CD4-positive, alpha-beta memory T cell (primary cell): ENCODE measurements around the gene MRPS31. TPM values are rescaled to one million over a fixed set of nuclear protein-coding genes. Genes with fewer than 3 reads are reported as not detected.

Source experiments
- CTCF ChIA-PET: fragments of 350-600 bp; sonication (Branson Sonifier 250); formaldehyde crosslinking; loops from one replicate; lab custom pipeline; 2021; ENCODE audit warnings: inconsistent platforms; ENCODE audit not compliant: partially characterized antibody; lab: Charles Lee
- POLR2A ChIA-PET: fragments of 350-600 bp; sonication (Branson Sonifier 250); formaldehyde crosslinking; loops from one replicate; lab custom pipeline; 2021; ENCODE audit not compliant: partially characterized antibody; lab: Charles Lee
- DNase-seq, 5 donors: peaks; one replicate each; pipeline versions ENCODE4 v3.0.0 to v3.0.0-alpha.2; 2020 to 2022; ENCODE audit warnings: mixed read lengths in 1 of 5
- H3K27ac ChIP-seq: one replicate; pipeline ENCODE4 v1.7.0; 2013; ENCODE audit warnings: low read depth, low read length
- H3K27me3 ChIP-seq: 2 replicates; pipeline ENCODE4 v1.7.0; 2013; ENCODE audit warnings: mild to moderate bottlenecking, low read length, moderate library complexity; ENCODE audit not compliant: insufficient read depth
- H3K36me3 ChIP-seq: 2 replicates; pipeline ENCODE4 v1.7.0; 2013; ENCODE audit warnings: mild to moderate bottlenecking, low read length, moderate library complexity; ENCODE audit not compliant: insufficient read depth
- H3K4me1 ChIP-seq: 2 replicates; pipeline ENCODE4 v1.7.0; 2013; ENCODE audit warnings: mild to moderate bottlenecking, low read length, moderate library complexity; ENCODE audit not compliant: insufficient read depth
- H3K4me3 ChIP-seq, 2 donors: one replicate each; pipeline ENCODE4 v1.7.0; 2013; ENCODE audit warnings: low read length in 2 of 2, mild to moderate bottlenecking in 1 of 2
- H3K9me3 ChIP-seq, 2 donors: one replicate each; pipeline ENCODE4 v1.7.0; 2013; ENCODE audit warnings: low read length in 2 of 2, control low read depth in 1 of 2; ENCODE audit not compliant: control insufficient read depth in 1 of 2
- H3K27ac Mint-ChIP-seq, 7 donors: one replicate each; pipeline ENCODE4 v1.8.0; 2020 to 2021; ENCODE audit warnings: mixed read lengths in 7 of 7, mild to moderate bottlenecking in 6 of 7, inconsistent platforms in 3 of 7, moderate library complexity in 3 of 7
- H3K27me3 Mint-ChIP-seq, 2 donors: one replicate each; pipeline ENCODE4 v1.8.0; 2020 to 2021; ENCODE audit warnings: mixed read lengths in 2 of 2
- H3K36me3 Mint-ChIP-seq, 2 donors: one replicate each; pipeline ENCODE4 v1.8.0; 2020 to 2021; ENCODE audit warnings: mixed read lengths in 2 of 2, inconsistent platforms in 1 of 2, mild to moderate bottlenecking in 1 of 2
- H3K4me1 Mint-ChIP-seq, 4 donors: one replicate each; pipeline ENCODE4 v1.8.0; 2020 to 2021; ENCODE audit warnings: mixed read lengths in 4 of 4, mild to moderate bottlenecking in 1 of 4
- H3K4me3 Mint-ChIP-seq, 8 donors: one replicate each; pipeline ENCODE4 v1.8.0; 2020 to 2021; ENCODE audit warnings: mixed read lengths in 8 of 8, mild to moderate bottlenecking in 7 of 8, moderate library complexity in 6 of 8, inconsistent platforms in 3 of 8
- H3K9me3 Mint-ChIP-seq, 8 donors: one replicate each; pipeline ENCODE4 v1.8.0; 2020 to 2021; ENCODE audit warnings: mixed read lengths in 8 of 8, mild to moderate bottlenecking in 5 of 8, inconsistent platforms in 3 of 8, moderate library complexity in 1 of 8
- intact Hi-C: fragments of 100-400 bp; cut with micrococcal nuclease; formaldehyde crosslinking; loops from one replicate; pipeline ENCODE4 v1.15.1; 2023
- polyA plus RNA-seq, 2 donors: library from polyadenylated mRNA; unstranded; fragments of 300-500 nt; fragmentation: Illumina TruSeq; gene quantifications; one replicate each; pipeline ENCODE4 v1.2.3, GENCODE V29; 2021
- total RNA-seq, 2 experiments: library from RNA; stranded (reverse); gene quantifications; one replicate each; pipeline ENCODE4 v1.2.3, GENCODE V29; 2021

The MRPS31 gene
- total and polyA plus RNA-seq, 4 experiments from 2014 or later = 37.7 to 58.5 (median 43.8) TPM

GRCh38 chr13:40781717-40782116 lies 10.7 kb upstream of the MRPS31 start:
- H3K27ac Mint-ChIP-seq = peak overlapping the region in 2 of 7 donors; percentile 28 to 30
- intact Hi-C loops = no loop called here

GRCh38 chr13:40780822-40781401 lies 9.9 kb upstream of the MRPS31 start:
- intact Hi-C loops = no loop called here
- Mint-ChIP-seq H3K4me1 (peaks cover 16 to 28% (median 18%) of the 10 kb centered on the region in 4 donors), H3K27me3 (no peaks in the 10 kb centered on the region), H3K36me3 (no peaks in the 10 kb centered on the region), H3K9me3 (no peaks in the 10 kb centered on the region), H3K27ac (peak overlapping the region in 3 of 7 donors; percentile 4 to 82 (median 70)), H3K4me3 (no peak overlapping the region)
- H3K9me3 ChIP-seq = no peaks in the 10 kb centered on the region
- H3K4me1 ChIP-seq = peaks cover 21% of the 10 kb centered on the region
- H3K27ac ChIP-seq = no peak overlapping the region
- H3K36me3 ChIP-seq = no peaks in the 10 kb centered on the region
- no peaks in the 10 kb centered on the region for H3K27me3 ChIP-seq
- POLR2A ChIA-PET = interaction anchor here (3.8 kb wide), 1 partner anchor 8 kb away, joined by 34 read pairs; the partner anchor contains the start of gene SLC25A15
- no peak for DNase-seq
- no peak overlapping the region for H3K4me3 ChIP-seq
- CTCF ChIA-PET = interaction anchor here (1.2 to 4.0 kb wide), 4 partner anchors 8 to 836 kb away, joined by 3 to 40 read pairs (median 6); partner anchors contain the start of gene SLC25A15

More at GRCh38 chr13:40781717-40782116, 10.7 kb upstream of the MRPS31 start:
- DNase-seq = no peak
- H3K27ac ChIP-seq = no peak overlapping the region
- peaks cover 13 to 20% (median 15%) of the 10 kb centered on the region in 4 donors for H3K4me1 Mint-ChIP-seq
- POLR2A ChIA-PET = no interaction called here
- CTCF ChIA-PET = interaction anchor here (0.9 to 1.2 kb wide), 2 partner anchors 16 to 1098 kb away, joined by 3 read pairs; no protein-coding TSS in a partner anchor
- no peak overlapping the region for H3K4me3 ChIP-seq
- H3K27me3 Mint-ChIP-seq = no peaks in the 10 kb centered on the region
- H3K27me3 ChIP-seq = no peaks in the 10 kb centered on the region
- no peaks in the 10 kb centered on the region for H3K9me3 Mint-ChIP-seq
- no peaks in the 10 kb centered on the region for H3K36me3 ChIP-seq
- peaks cover 13% of the 10 kb centered on the region for H3K4me1 ChIP-seq
- no peak overlapping the region for H3K4me3 Mint-ChIP-seq
- H3K9me3 ChIP-seq = no peaks in the 10 kb centered on the region
- no peaks in the 10 kb centered on the region for H3K36me3 Mint-ChIP-seq

- Histone ChIP-seq H3K27ac (no peak overlapping the region), H3K4me3 (no peak overlapping the region), H3K4me1 (peaks cover 30% of the 10 kb centered on the region), H3K36me3 (no peaks in the 10 kb centered on the region), H3K9me3 (no peaks in the 10 kb centered on the region), H3K27me3 (no peaks in the 10 kb centered on the region)
- Mint-ChIP-seq H3K4me3 (no peak overlapping the region), H3K9me3 (no peaks in the 10 kb centered on the region), H3K27me3 (no peaks in the 10 kb centered on the region), H3K4me1 (peaks cover 19 to 34% (median 22%) of the 10 kb centered on the region in 4 donors), H3K36me3 (no peaks in the 10 kb centered on the region), H3K27ac (peak overlapping the region in 3 of 7 donors; percentile 8 to 36 (median 27))
- intact Hi-C loops = loop anchor here (5.0 to 10.0 kb wide), 5 partner anchors 98 to 1745 kb away; partner anchors contain the start of genes KBTBD6, NHLRC3 and PROSER1
- CTCF ChIA-PET = interaction anchor here (0.6 to 4.0 kb wide), 6 partner anchors 9 to 995 kb away, joined by 3 to 40 read pairs (median 4); partner anchors contain the start of gene SLC25A15
- no peak for DNase-seq
- POLR2A ChIA-PET = interaction anchor here (3.8 kb wide), 1 partner anchor 9 kb away, joined by 34 read pairs; the partner anchor contains the start of gene SLC25A15
Measured at GRCh38 chr13:40779796-40780285, 8.9 kb upstream of the MRPS31 start.

- H3K4me3 Mint-ChIP-seq = peak overlapping the region in 1 of 8 donors; percentile 43
- no peak for DNase-seq
- H3K27ac ChIP-seq = no peak overlapping the region
- H3K27me3 ChIP-seq = no peaks in the 10 kb centered on the region
- ChIA-PET CTCF (interaction anchor here (0.7 to 4.5 kb wide), 9 partner anchors 10 to 1096 kb away, joined by 3 to 40 read pairs (median 9); partner anchors contain the start of gene SLC25A15), POLR2A (interaction anchor here (0.6 to 3.8 kb wide), 2 partner anchors 10 to 60 kb away, joined by 9 to 34 read pairs; partner anchors contain the start of gene SLC25A15)
- H3K27me3 Mint-ChIP-seq = no peaks in the 10 kb centered on the region
- no peaks in the 10 kb centered on the region for H3K36me3 Mint-ChIP-seq
- no peaks in the 10 kb centered on the region for H3K9me3 Mint-ChIP-seq
- H3K27ac Mint-ChIP-seq = peak overlapping the region; percentile 69 to 99 (median 85)
- H3K4me1 Mint-ChIP-seq = peaks cover 19 to 34% (median 22%) of the 10 kb centered on the region in 4 donors
- intact Hi-C loops = loop anchor here (5.0 to 10.0 kb wide), 5 partner anchors 97 to 1744 kb away; partner anchors contain the start of genes KBTBD6, NHLRC3 and PROSER1
- H3K9me3 ChIP-seq = no peaks in the 10 kb centered on the region
- no peaks in the 10 kb centered on the region for H3K36me3 ChIP-seq
- peaks cover 30% of the 10 kb centered on the region for H3K4me1 ChIP-seq
- H3K4me3 ChIP-seq = no peak overlapping the region
Measured at GRCh38 chr13:40779049-40779448, 8.1 kb upstream of the MRPS31 start.

- no peaks in the 10 kb centered on the region for H3K27me3 ChIP-seq
- no peak overlapping the region for H3K4me3 ChIP-seq
- peaks cover 30% of the 10 kb centered on the region for H3K4me1 ChIP-seq
- peaks cover 19 to 34% (median 22%) of the 10 kb centered on the region in 4 donors for H3K4me1 Mint-ChIP-seq
- H3K27ac Mint-ChIP-seq = peak overlapping the region; percentile 93 to 100 (median 99)
- no peaks in the 10 kb centered on the region for H3K27me3 Mint-ChIP-seq
- no peak for DNase-seq
- H3K36me3 ChIP-seq = no peaks in the 10 kb centered on the region
- H3K9me3 ChIP-seq = no peaks in the 10 kb centered on the region
- ChIA-PET CTCF (interaction anchor here (0.7 to 4.5 kb wide), 39 partner anchors 10 to 1102 kb away, joined by 3 to 40 read pairs (median 4); partner anchors contain the start of gene SLC25A15), POLR2A (interaction anchor here (0.6 to 3.8 kb wide), 11 partner anchors 9 to 709 kb away, joined by 3 to 34 read pairs (median 4); partner anchors contain the start of genes FOXO1 and SLC25A15)
- H3K27ac ChIP-seq = peak overlapping the region; percentile 72
- intact Hi-C loops = loop anchor here (1.0 to 10.0 kb wide), 15 partner anchors 12 to 1743 kb away; partner anchors contain the start of genes KBTBD6, NHLRC3, PROSER1 and SLC25A15
- H3K4me3 Mint-ChIP-seq = peak overlapping the region; percentile 7 to 92 (median 86)
- H3K9me3 Mint-ChIP-seq = no peaks in the 10 kb centered on the region
- H3K36me3 Mint-ChIP-seq = no peaks in the 10 kb centered on the region
Measured at GRCh38 chr13:40777809-40778175, 6.8 kb upstream of the MRPS31 start.

- Mint-ChIP-seq H3K4me1 (peaks cover 19 to 34% (median 22%) of the 10 kb centered on the region in 4 donors), H3K4me3 (peak overlapping the region; percentile 77 to 92 (median 89)), H3K27ac (peak overlapping the region; percentile 93 to 100 (median 99)), H3K9me3 (no peaks in the 10 kb centered on the region), H3K36me3 (no peaks in the 10 kb centered on the region), H3K27me3 (no peaks in the 10 kb centered on the region)
- peak in 3 of 5 donors; percentile 59 to 75 (median 65) for DNase-seq
- H3K4me3 ChIP-seq = peak overlapping the region; percentile 40 to 52
- intact Hi-C loops = loop anchor here (1.0 to 10.0 kb wide), 15 partner anchors 12 to 1742 kb away; partner anchors contain the start of genes KBTBD6, NHLRC3, PROSER1 and SLC25A15
- peaks cover 30% of the 10 kb centered on the region for H3K4me1 ChIP-seq
- CTCF ChIA-PET = interaction anchor here (0.6 to 4.5 kb wide), 42 partner anchors 9 to 1102 kb away, joined by 3 to 40 read pairs (median 4); partner anchors contain the start of gene SLC25A15
- no peaks in the 10 kb centered on the region for H3K36me3 ChIP-seq
- peak overlapping the region; percentile 72 for H3K27ac ChIP-seq
- H3K27me3 ChIP-seq = no peaks in the 10 kb centered on the region
- POLR2A ChIA-PET = interaction anchor here (0.6 to 3.8 kb wide), 12 partner anchors 9 to 708 kb away, joined by 3 to 34 read pairs (median 4); partner anchors contain the start of genes FOXO1 and SLC25A15
- no peaks in the 10 kb centered on the region for H3K9me3 ChIP-seq
Measured at GRCh38 chr13:40777166-40777808, 6.3 kb upstream of the MRPS31 start.
